A549 (cell line): ENCODE data around the gene RPS6KA4.

ENCODE experiments used
- EP300 ChIP-seq, 2 experiments: fragments of >200 bp; sonication (Bioruptor Twin); formaldehyde crosslinking; IDR thresholded peaks; 2 replicates in 1 of 2; 3 replicates in 1 of 2; pipeline ENCODE4 v1.6.1; 2016 to 2017
- HOXA7 ChIP-seq: fragments of 250-450 bp; sonication (Bioruptor Pico); IDR thresholded peaks from 2 replicates; pipeline ENCODE4 v1.5.0; 2020; ENCODE audit warnings: mild to moderate bottlenecking, moderate library complexity
- JUN ChIP-seq, 2 experiments: fragments of >200 bp; sonication (Bioruptor Twin); formaldehyde crosslinking; IDR thresholded peaks; 2 replicates in 1 of 2; 3 replicates in 1 of 2; pipeline ENCODE4 v1.6.1; 2016 to 2017
- POLR2A ChIP-seq: IDR thresholded peaks from 2 replicates; pipeline ENCODE4 v1.6.1; 2012; ENCODE audit warnings: mild to moderate bottlenecking, low read length
- SMC3 ChIP-seq: fragments of >200 bp; sonication (Bioruptor Twin); formaldehyde crosslinking; IDR thresholded peaks from 3 replicates; pipeline ENCODE4 v1.6.1; 2018; ENCODE audit warnings: inconsistent platforms
- TF ChIP-seq, protein P1 (sequence below): fragments of >200 bp; sonication (Bioruptor Twin); formaldehyde crosslinking; IDR thresholded peaks from 3 replicates; pipeline ENCODE4 v1.5.1; 2016
- TF ChIP-seq, protein P2 (sequence below): fragments of 450-650 bp; IDR thresholded peaks from 2 replicates; pipeline ENCODE4 v1.6.1; 2014; ENCODE audit warnings: antibody characterized with exemption
- TF ChIP-seq, protein P3 (sequence below): fragments of 150-350 bp; IDR thresholded peaks from 2 replicates; pipeline ENCODE4 v1.6.1; 2014; ENCODE audit warnings: low read depth, mild to moderate bottlenecking, low read length

DNA sequence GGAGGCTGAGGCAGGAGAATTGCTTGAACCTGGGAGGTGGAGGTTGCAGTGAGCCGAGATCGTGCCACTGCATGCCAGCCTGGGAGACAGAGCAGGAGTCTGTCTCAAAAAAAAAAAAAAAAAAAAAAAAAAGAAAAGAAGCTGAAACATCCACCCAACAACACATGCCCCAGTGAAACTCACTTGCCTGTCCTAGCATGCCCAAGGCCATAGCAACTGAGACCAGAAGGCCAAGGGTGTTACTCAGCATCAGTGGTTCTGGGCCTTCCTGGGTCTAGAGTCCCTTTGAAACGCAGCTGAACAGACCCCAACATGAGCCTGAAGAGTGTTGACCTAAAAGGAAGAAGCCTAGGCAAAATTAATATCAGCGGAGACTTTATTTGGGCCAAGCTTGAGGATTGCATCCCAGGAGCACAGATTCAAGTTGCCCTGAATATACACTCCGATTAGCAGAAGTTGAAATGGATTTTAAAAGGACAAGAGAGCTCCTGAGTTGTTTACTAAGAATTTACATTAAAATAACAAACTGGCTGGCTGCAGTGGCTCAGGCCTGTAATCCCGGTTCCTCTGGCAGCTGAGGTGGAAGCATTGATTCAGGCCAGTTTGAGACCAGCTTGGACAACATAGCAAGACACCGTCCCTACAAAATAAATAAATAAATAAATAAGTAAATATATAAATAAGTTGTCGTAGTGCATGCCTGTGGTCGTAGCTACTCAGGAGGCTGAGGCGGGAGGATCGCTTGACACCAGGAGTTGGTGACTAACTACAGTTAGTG, 34.1 kb upstream of the RPS6KA4 start:
- TF ChIP-seq, protein P1, sequence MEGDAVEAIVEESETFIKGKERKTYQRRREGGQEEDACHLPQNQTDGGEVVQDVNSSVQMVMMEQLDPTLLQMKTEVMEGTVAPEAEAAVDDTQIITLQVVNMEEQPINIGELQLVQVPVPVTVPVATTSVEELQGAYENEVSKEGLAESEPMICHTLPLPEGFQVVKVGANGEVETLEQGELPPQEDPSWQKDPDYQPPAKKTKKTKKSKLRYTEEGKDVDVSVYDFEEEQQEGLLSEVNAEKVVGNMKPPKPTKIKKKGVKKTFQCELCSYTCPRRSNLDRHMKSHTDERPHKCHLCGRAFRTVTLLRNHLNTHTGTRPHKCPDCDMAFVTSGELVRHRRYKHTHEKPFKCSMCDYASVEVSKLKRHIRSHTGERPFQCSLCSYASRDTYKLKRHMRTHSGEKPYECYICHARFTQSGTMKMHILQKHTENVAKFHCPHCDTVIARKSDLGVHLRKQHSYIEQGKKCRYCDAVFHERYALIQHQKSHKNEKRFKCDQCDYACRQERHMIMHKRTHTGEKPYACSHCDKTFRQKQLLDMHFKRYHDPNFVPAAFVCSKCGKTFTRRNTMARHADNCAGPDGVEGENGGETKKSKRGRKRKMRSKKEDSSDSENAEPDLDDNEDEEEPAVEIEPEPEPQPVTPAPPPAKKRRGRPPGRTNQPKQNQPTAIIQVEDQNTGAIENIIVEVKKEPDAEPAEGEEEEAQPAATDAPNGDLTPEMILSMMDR = no peak
- no peak for TF ChIP-seq POLR2A
- no peak for TF ChIP-seq JUN (IDR thresholded peaks at IDR 0.05)
- TF ChIP-seq, protein P2, sequence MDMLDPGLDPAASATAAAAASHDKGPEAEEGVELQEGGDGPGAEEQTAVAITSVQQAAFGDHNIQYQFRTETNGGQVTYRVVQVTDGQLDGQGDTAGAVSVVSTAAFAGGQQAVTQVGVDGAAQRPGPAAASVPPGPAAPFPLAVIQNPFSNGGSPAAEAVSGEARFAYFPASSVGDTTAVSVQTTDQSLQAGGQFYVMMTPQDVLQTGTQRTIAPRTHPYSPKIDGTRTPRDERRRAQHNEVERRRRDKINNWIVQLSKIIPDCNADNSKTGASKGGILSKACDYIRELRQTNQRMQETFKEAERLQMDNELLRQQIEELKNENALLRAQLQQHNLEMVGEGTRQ = no peak
- TF ChIP-seq, protein P3, sequence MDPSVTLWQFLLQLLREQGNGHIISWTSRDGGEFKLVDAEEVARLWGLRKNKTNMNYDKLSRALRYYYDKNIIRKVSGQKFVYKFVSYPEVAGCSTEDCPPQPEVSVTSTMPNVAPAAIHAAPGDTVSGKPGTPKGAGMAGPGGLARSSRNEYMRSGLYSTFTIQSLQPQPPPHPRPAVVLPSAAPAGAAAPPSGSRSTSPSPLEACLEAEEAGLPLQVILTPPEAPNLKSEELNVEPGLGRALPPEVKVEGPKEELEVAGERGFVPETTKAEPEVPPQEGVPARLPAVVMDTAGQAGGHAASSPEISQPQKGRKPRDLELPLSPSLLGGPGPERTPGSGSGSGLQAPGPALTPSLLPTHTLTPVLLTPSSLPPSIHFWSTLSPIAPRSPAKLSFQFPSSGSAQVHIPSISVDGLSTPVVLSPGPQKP = no peak
- TF ChIP-seq SMC3 = no peak
- TF ChIP-seq HOXA7 (CRISPR knock-in tag) = no peak
- no peak for TF ChIP-seq EP300 (IDR thresholded peaks at IDR 0.05)
